WI38 (cell line): Measurements from ENCODE around the gene COL4A1.

Experiments used
- H3K4me3 ChIP-seq: 2 replicates; pipeline ENCODE4 v1.5.1; 2011; ENCODE audit warnings: low read depth, mild to moderate bottlenecking, control low read depth, low read length
- TF ChIP-seq, protein P1 (sequence below): IDR thresholded peaks from 2 replicates; pipeline ENCODE4 v1.5.1; 2012; ENCODE audit warnings: low read depth, mild to moderate bottlenecking, control low read depth, low read length

COL4A1 gene

DNA sequence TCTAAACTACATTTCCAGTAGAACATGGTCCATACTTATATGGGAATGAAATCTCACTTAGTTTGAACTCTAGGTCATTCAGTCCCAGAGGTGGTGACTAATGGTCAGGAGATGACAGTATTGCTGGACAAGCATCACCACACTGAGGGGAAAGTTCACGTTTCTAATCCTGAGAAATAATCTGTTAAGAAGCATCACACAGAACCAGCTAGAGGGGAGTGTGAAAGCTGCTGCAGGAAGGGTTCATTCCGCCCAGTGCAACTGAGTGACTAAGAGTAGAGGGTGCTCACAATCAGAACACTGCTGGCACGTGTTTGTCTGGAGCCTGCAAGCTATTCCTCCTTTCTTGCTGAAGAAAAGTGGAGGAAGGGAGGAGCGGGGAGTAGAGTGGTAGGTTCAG lies 2.7 kb downstream of the COL4A1 start:
- TF ChIP-seq, protein P1, sequence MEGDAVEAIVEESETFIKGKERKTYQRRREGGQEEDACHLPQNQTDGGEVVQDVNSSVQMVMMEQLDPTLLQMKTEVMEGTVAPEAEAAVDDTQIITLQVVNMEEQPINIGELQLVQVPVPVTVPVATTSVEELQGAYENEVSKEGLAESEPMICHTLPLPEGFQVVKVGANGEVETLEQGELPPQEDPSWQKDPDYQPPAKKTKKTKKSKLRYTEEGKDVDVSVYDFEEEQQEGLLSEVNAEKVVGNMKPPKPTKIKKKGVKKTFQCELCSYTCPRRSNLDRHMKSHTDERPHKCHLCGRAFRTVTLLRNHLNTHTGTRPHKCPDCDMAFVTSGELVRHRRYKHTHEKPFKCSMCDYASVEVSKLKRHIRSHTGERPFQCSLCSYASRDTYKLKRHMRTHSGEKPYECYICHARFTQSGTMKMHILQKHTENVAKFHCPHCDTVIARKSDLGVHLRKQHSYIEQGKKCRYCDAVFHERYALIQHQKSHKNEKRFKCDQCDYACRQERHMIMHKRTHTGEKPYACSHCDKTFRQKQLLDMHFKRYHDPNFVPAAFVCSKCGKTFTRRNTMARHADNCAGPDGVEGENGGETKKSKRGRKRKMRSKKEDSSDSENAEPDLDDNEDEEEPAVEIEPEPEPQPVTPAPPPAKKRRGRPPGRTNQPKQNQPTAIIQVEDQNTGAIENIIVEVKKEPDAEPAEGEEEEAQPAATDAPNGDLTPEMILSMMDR: no peak
- peak overlapping the region; percentile 91 for H3K4me3 ChIP-seq

DNA sequence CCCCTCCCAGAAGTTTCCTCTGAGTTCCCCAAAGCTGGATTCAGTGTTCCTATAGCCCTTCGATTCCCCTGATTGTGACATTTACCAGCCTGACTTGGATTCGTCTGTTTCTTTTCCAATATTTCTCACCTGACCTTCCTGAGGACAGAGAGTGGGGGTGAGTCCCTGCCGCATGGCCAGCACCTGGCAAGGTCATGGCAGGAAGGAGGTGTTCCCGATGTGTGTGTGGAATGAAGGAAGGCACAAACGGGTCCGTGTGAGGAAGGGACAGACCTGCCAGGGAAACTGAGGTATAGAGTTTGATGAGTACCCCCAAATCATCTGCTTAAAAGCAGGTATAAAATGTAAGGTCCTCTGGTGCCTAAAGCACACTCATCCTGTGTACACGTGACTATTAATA lies 3.3 kb downstream of the COL4A1 start:
- TF ChIP-seq, protein P1: no peak
- no peak overlapping the region for H3K4me3 ChIP-seq

DNA sequence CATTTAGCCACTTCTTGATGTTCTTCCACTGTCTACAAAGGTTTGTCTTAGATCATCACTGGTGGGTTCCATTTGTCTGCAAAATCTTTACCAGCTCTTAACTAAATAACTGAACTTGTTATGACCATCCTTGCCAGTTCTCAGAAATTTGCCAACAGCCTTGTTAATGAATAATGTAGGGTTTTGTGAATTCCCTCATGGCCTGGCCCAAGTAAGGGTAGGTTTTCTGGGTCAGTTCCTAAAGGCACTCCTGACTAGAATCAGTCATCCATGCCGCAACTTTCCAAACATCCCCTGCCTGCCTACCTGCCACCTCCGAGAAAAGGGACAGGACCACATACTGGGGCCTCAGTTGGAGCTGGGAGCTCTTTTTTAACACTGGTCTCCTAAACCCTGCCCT lies 4.0 kb downstream of the COL4A1 start:
- TF ChIP-seq, protein P1: no peak
- no peak overlapping the region for H3K4me3 ChIP-seq

DNA sequence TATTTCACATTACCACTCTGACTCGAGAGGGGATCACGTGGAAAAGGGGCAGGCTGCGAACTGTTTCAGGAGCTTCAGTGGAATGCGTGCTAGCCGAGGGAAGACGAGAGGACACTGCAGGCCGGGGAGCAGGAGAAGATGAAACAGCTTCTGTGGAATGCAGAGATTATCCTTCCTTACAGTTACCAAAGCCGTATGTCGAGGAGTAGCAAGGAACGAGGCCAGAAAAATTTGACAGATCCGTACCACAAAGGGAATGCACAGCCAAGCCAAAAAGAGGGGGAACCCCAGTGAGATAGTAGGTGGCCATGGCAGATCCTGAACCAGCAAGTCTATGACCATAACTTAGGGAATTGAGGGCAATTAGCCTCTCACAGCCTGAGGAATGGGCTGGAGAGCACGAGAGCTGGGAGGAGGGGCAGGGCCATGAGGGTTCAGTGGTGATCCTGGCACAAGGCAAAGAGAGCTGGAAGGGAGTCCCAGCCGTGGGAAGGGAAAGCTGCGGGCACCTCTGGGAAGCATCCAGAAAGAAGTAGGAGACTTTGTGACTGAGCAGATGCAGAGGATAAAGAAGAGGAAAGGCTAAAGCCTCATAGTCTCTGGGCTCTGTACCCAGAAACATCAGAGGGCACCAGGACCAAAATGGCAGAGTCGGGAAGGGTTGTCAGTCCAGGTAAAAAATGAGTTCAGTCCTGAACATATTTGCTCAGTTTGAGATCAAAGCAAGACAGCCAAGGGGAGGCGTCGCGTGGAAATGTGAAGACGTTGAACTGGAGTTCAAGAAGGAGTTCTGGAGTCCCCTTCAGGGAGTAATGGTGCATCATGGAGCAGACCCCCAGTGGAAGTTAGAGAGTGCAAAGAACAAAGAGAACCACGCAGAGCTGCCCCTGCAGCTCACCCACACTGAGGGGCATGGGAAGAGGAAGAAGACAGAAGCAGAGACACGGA lies 5.1 kb downstream of the COL4A1 start:
- H3K4me3 ChIP-seq: no peak overlapping the region
- TF ChIP-seq, protein P1: no peak

- TF ChIP-seq, protein P1: no peak
- H3K4me3 ChIP-seq: no peak overlapping the region
Measured at GRCh38 chr13:110301083-110301482, 5.9 kb downstream of the COL4A1 start.

- no peak overlapping the region for H3K4me3 ChIP-seq
- TF ChIP-seq, protein P1: no peak
Measured at GRCh38 chr13:110300090-110300815, 6.7 kb downstream of the COL4A1 start.
